Peyer's patch (tissue), 4 donors: ENCODE results near the gene SLC12A8. TPM values are rescaled to one million over a fixed set of nuclear protein-coding genes. Genes with fewer than 3 reads are reported as not detected.

Source experiments
- DNase-seq, 3 donors: peaks; one replicate each; pipeline ENCODE4 v3.0.0-alpha.2; 2017 to 2019
- H3K27ac ChIP-seq, 4 donors: fragments of 200-600 bp; sonication (generic); one replicate each; pipeline ENCODE4 v1.5.1; 2016 to 2019
- H3K27me3 ChIP-seq, 2 donors: fragments of 200-600 bp; sonication (generic); one replicate each; pipeline ENCODE4 v1.5.1; 2019
- H3K36me3 ChIP-seq, 3 donors: fragments of 200-600 bp; sonication (generic); one replicate each; pipeline ENCODE4 v1.5.1; 2016 to 2019
- H3K4me1 ChIP-seq, 4 donors: fragments of 200-600 bp; sonication (generic); one replicate each; pipeline ENCODE4 v1.5.1; 2016 to 2019
- H3K4me3 ChIP-seq, 4 donors: fragments of 200-600 bp; sonication (generic); 1 replicate in 3 of 4; 2 replicates in 1 of 4; pipeline ENCODE4 v1.5.1; 2016 to 2019; ENCODE audit warnings: mild to moderate bottlenecking in 1 of 4
- H3K9me3 ChIP-seq, 4 donors: fragments of 200-600 bp; sonication (generic); one replicate each; pipeline ENCODE4 v1.5.1; 2016 to 2019; ENCODE audit warnings: mild to moderate bottlenecking in 1 of 4
- POLR2A ChIP-seq, 2 donors: fragments of 450-650 bp; IDR thresholded peaks; one replicate each; pipeline ENCODE4 v1.5.1; 2017; ENCODE audit warnings: antibody characterized with exemption in 2 of 2, mild to moderate bottlenecking in 2 of 2, moderate library complexity in 2 of 2
- total RNA-seq, 4 donors: library from RNA; depleted of rRNA; stranded (reverse); fragments of >200 nt; gene quantifications; one replicate each; pipeline ENCODE4 v1.1.0, GENCODE V29; 2016
- TF ChIP-seq, protein P1 (sequence below), 6 experiments: fragments of 450-650 bp in 4 of 6; fragments of 200-600 bp in 2 of 6; sonication (generic) in 1 of 6; IDR thresholded peaks; one replicate each; pipeline ENCODE4 v1.5.1; 2017 to 2019; ENCODE audit warnings: antibody characterized with exemption in 6 of 6, mild to moderate bottlenecking in 3 of 6, moderate library complexity in 1 of 6

SLC12A8 gene
- total RNA-seq, 4 donors from 2014 or later, result 24.2 to 31.4 (median 26.3) TPM

GRCh38 chr3:125238759-125239158, 26.2 kb upstream of the SLC12A8 start:
- H3K27me3 ChIP-seq, result no peaks in the 10 kb centered on the region
- no peaks in the 10 kb centered on the region for H3K4me1 ChIP-seq
- H3K27ac ChIP-seq, result no peak overlapping the region
- no peaks in the 10 kb centered on the region for H3K9me3 ChIP-seq
- H3K4me3 ChIP-seq, result no peak overlapping the region
- no peak for DNase-seq
- peaks cover 0 to 18% (median 0%) of the 10 kb centered on the region in 3 donors for H3K36me3 ChIP-seq
- TF ChIP-seq POLR2A (IDR thresholded peaks at IDR 0.05), result no peak
- TF ChIP-seq, protein P1, sequence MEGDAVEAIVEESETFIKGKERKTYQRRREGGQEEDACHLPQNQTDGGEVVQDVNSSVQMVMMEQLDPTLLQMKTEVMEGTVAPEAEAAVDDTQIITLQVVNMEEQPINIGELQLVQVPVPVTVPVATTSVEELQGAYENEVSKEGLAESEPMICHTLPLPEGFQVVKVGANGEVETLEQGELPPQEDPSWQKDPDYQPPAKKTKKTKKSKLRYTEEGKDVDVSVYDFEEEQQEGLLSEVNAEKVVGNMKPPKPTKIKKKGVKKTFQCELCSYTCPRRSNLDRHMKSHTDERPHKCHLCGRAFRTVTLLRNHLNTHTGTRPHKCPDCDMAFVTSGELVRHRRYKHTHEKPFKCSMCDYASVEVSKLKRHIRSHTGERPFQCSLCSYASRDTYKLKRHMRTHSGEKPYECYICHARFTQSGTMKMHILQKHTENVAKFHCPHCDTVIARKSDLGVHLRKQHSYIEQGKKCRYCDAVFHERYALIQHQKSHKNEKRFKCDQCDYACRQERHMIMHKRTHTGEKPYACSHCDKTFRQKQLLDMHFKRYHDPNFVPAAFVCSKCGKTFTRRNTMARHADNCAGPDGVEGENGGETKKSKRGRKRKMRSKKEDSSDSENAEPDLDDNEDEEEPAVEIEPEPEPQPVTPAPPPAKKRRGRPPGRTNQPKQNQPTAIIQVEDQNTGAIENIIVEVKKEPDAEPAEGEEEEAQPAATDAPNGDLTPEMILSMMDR (IDR thresholded peaks at IDR 0.05), result no peak

DNA sequence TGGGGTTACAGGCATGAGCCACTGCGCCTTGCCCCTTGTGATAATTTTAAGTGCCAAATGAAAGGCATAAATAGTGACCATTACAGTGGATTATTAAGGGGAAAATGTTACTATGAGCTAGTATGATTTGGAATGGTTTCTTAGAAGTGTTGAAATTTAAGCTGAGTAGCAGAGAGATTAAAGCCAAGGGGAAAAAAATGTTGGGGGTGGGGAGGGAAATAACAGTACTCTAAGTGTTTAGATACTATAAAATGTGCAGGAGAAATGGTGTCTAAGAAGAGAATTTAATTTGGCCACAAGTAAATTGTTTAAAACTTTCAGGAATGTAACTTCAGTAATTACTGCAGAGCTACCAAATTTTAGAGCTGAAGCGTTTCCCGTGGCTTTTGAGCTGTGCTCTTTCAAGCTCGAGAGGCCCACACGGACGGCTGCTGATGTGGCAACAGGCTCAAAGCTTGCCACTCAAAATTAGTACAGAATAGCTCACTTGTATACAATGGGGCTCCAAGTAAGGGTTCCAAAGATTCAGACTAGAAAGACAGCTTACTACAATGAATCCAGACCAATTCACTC, 23.9 kb upstream of the SLC12A8 start:
- H3K9me3 ChIP-seq, result no peaks in the 10 kb centered on the region
- no peaks in the 10 kb centered on the region for H3K27me3 ChIP-seq
- no peak overlapping the region for H3K4me3 ChIP-seq
- H3K27ac ChIP-seq, result no peak overlapping the region
- DNase-seq, result no peak
- no peak for TF ChIP-seq POLR2A (IDR thresholded peaks at IDR 0.05)
- TF ChIP-seq, protein P1 (IDR thresholded peaks at IDR 0.05), result no peak
- H3K36me3 ChIP-seq, result peaks cover 0 to 23% (median 0%) of the 10 kb centered on the region in 3 donors
- no peaks in the 10 kb centered on the region for H3K4me1 ChIP-seq

- TF ChIP-seq, protein P1 (IDR thresholded peaks at IDR 0.05), result no peak
- no peak for TF ChIP-seq POLR2A (IDR thresholded peaks at IDR 0.05)
- Histone ChIP-seq H3K9me3 (no peaks in the 10 kb centered on the region), H3K27ac (no peak overlapping the region)
Observed at GRCh38 chr3:125234831-125235230, 22.3 kb upstream of the SLC12A8 start.

GRCh38 chr3:125232401-125232800, 19.9 kb upstream of the SLC12A8 start:
- H3K4me1 ChIP-seq, result no peaks in the 10 kb centered on the region
- H3K27ac ChIP-seq, result no peak overlapping the region
- H3K4me3 ChIP-seq, result no peak overlapping the region
- no peak for DNase-seq
- no peaks in the 10 kb centered on the region for H3K9me3 ChIP-seq
- TF ChIP-seq POLR2A (IDR thresholded peaks at IDR 0.05), result no peak
- TF ChIP-seq, protein P1 (IDR thresholded peaks at IDR 0.05), result no peak
- H3K27me3 ChIP-seq, result no peaks in the 10 kb centered on the region
- H3K36me3 ChIP-seq, result peaks cover 0 to 22% (median 2%) of the 10 kb centered on the region in 3 donors

More at GRCh38 chr3:125234831-125235230, 22.3 kb upstream of the SLC12A8 start:
- Histone ChIP-seq H3K36me3 (peaks cover 0 to 23% (median 2%) of the 10 kb centered on the region in 3 donors), H3K4me3 (no peak overlapping the region), H3K27me3 (no peaks in the 10 kb centered on the region), H3K4me1 (no peaks in the 10 kb centered on the region)
- no peak for DNase-seq

DNA sequence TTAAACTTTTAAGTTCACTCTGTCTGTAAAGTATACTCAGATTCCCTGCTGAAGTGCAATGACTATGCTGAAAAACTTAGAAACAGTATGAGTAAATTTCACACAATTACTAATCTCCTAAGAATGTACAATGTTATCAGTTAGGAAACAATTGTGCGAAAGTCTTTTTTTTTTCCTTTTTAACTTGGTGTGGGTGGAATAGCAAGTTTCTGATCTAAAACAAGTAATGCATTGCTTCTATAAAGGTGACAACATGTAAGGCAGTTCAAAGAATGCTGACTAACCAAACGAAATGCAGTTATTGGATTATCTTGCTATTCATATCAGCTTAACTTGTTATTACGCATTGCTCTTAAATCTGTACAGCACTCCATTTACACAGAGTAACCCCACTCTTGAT, 19.3 kb upstream of the SLC12A8 start:
- Histone ChIP-seq H3K36me3 (peaks cover 0 to 17% (median 2%) of the 10 kb centered on the region in 3 donors), H3K27me3 (no peaks in the 10 kb centered on the region), H3K9me3 (no peaks in the 10 kb centered on the region), H3K4me3 (no peak overlapping the region), H3K27ac (no peak overlapping the region), H3K4me1 (no peaks in the 10 kb centered on the region)
- TF ChIP-seq POLR2A (IDR thresholded peaks at IDR 0.05), result no peak
- TF ChIP-seq, protein P1 (IDR thresholded peaks at IDR 0.05), result no peak
- DNase-seq, result no peak
